OCI-LY3 (cell line): ENCODE data around the gene RANBP3.

Experiments used
- EZH2phosphoT487 ChIP-seq: fragments of 200-600 bp; shearing (Covaris generic); IDR thresholded peaks from 2 replicates; pipeline ENCODE4 v1.6.1; 2018; ENCODE audit warnings: antibody characterized with exemption, mixed run types, low read depth
- TF ChIP-seq, protein P1 (sequence below): fragments of 200-600, 300-600 bp; sonication (generic); IDR thresholded peaks from 2 replicates; pipeline ENCODE4 v1.5.1; 2014; ENCODE audit warnings: antibody characterized with exemption, low read length, low read depth

DNA sequence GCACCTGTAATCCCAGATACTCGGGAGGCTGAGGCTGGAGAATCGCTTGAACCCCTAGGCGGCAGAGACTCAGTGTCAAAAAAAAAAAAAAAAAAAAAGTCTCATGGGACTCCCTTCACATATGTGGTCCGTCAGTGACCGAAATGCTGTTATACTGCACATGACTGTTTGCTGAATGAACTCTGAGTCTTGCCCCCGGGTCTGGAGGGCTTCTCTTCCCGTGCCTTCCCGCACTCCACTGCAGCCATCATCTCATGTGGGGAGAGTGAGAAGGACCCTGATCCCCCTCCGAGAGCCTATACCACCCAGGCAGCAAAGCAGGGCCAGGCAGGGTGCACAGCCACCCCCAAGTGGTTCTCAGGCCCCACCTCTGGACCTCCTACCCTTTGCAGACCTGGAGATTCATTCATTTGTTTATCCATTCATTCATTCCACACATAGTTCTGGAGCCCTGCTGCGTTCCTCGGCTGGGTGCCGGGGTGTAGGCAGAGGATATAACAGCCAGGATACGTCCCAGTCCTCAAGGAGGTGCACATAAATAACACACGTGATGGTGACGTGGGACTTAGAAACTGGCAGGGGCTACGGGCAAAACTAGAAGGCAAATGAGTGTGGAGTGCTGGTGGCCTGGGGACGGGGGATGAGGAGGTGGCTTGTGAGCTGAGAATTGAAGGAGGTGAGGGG is 88.5 kb downstream of the RANBP3 start:
- TF ChIP-seq, protein P1, sequence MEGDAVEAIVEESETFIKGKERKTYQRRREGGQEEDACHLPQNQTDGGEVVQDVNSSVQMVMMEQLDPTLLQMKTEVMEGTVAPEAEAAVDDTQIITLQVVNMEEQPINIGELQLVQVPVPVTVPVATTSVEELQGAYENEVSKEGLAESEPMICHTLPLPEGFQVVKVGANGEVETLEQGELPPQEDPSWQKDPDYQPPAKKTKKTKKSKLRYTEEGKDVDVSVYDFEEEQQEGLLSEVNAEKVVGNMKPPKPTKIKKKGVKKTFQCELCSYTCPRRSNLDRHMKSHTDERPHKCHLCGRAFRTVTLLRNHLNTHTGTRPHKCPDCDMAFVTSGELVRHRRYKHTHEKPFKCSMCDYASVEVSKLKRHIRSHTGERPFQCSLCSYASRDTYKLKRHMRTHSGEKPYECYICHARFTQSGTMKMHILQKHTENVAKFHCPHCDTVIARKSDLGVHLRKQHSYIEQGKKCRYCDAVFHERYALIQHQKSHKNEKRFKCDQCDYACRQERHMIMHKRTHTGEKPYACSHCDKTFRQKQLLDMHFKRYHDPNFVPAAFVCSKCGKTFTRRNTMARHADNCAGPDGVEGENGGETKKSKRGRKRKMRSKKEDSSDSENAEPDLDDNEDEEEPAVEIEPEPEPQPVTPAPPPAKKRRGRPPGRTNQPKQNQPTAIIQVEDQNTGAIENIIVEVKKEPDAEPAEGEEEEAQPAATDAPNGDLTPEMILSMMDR = no peak
- no peak for TF ChIP-seq EZH2phosphoT487
